ENCODE results near the gene NIP7. TPM values are rescaled to one million over a fixed set of nuclear protein-coding genes. Genes with fewer than 3 reads are reported as not detected.

NIP7 gene
- total RNA-seq, 1 experiment from 2014 or later = 62.8 TPM

DNA sequence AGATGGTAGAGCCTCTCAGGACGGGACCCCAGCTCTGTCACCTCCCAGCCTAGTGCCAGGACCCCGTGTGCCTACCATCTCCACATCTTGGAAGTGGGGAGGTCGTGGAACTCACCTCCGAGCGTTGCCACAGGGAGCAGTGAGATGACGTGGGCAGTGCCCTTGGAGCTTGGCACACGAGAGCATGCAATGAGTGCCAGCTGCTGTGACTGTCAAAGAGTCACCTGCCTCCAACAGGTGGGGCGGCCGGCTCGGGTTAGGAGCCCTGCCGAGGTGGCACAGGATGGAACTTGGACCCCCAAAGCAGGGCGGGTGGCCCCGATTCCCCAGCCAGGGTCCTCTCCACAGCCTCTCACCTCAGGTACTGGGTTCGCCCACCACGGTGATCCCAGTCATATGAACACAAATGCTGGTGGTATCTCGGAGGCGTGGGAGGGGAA lies 23.0 kb upstream of the NIP7 start:
- ATAC-seq = no peak
- Histone ChIP-seq H3K27ac (ENCODE audit: low read depth, low read length) (no peak overlapping the region), H3K4me2 (ENCODE audit: low read length) (no peak overlapping the region), H3K27me3 (ENCODE audit: insufficient read depth, low read length) (no peaks in the 10 kb centered on the region), H4K20me1 (ENCODE audit: insufficient read depth) (no peaks in the 10 kb centered on the region), H3K9ac (ENCODE audit: low read length) (no peak overlapping the region), H3K4me1 (ENCODE audit: control insufficient read depth in 1 of 2, insufficient read depth in 2 of 2, low read length in 2 of 2) (peaks cover 2 to 5% of the 10 kb centered on the region in 2 experiments; a peak in 1 of 4 replicates), H3K9me2 (ENCODE audit: insufficient read depth) (no peaks in the 10 kb centered on the region), H3K36me3 (ENCODE audit: control insufficient read depth in 1 of 2, insufficient read depth in 2 of 2, low read length in 2 of 2) (peaks cover 34 to 53% of the 10 kb centered on the region in 2 experiments; a peak in 3 of 4 replicates), H3K79me2 (ENCODE audit: insufficient read depth, low read length) (peaks cover 71% of the 10 kb centered on the region), H2AFZ (ENCODE audit: low read depth, low read length, poor library complexity, severe bottlenecking) (no peak overlapping the region), H3K4me3 (replicated peaks in 1 of 2; ENCODE audit: low read depth in 1 of 2, low read length in 2 of 2) (no peak overlapping the region), H3K9me3 (ENCODE audit: control insufficient read depth in 1 of 2, insufficient read depth in 1 of 2, low read depth in 1 of 2, low read length in 2 of 2) (no peaks in the 10 kb centered on the region)
- TF ChIP-seq, protein P1, sequence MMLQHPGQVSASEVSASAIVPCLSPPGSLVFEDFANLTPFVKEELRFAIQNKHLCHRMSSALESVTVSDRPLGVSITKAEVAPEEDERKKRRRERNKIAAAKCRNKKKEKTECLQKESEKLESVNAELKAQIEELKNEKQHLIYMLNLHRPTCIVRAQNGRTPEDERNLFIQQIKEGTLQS (IDR thresholded peaks at IDR 0.05) = no peak
- TF ChIP-seq CBX3 (IDR thresholded peaks at IDR 0.05; ENCODE audit: low read depth) (no peak), EZH2phosphoT487 (IDR thresholded peaks at IDR 0.05; ENCODE audit: borderline replicate concordance) (no peak), JUND (IDR thresholded peaks at IDR 0.05) (no peak), SP1 (IDR thresholded peaks at IDR 0.05; ENCODE audit: low read depth) (no peak), EGR1 (IDR thresholded peaks at IDR 0.05; ENCODE audit: low read depth) (no peak), SIN3A (IDR thresholded peaks at IDR 0.05; ENCODE audit: low read depth) (no peak)
- CTCF ChIA-PET = no interaction called here
- no peak for DNase-seq (ENCODE audit: low read depth, low spot score)
- no TSS peak for BruUV-seq (replicated peaks)
- POLR2A ChIA-PET = no interaction called here
- intact Hi-C loops (cut with micrococcal nuclease) = no loop called here
- RAD21 ChIA-PET (ENCODE audit: low non-redundant PET in 1 of 2, low total read pairs in 2 of 2, uncharacterized antibody in 2 of 2, unreplicated experiment in 2 of 2) = no interaction called here

DNA sequence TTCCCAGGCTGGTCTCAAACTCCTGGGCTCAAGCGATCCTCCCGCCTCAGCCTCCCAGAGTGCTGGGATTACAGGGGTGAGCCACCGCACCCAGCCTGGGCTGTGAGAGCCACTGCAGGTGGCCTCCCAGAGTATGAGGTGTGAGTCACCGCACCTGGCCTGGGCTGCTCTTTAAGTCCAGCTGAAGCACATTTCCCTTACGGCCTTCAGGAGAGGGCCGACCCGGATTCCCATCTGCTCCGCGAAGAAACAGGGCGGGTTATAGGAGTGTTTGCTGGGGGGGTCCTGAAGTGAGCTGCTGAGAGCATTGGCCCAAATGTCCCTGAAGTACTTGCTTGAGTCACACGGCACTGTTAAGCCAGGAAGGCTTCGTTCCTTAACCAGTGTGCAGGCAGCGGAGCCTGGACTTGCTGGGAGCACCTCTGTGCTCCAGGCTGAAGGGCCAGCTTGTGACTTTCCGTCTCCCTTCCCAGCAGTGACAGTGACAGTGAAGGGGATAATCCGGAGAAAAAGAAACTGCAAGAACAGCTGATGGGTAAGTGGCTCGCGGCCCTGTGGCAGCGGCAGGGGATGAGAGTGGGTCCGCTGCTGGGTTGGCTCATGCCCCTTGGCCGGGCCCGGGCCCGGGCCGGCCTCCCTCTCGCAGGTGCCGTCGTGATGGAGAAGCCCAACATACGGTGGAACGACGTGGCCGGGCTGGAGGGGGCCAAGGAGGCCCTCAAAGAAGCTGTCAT lies 21.2 kb upstream of the NIP7 start:
- Histone ChIP-seq H3K9me2 (ENCODE audit: insufficient read depth) (no peaks in the 10 kb centered on the region), H3K9me3 (ENCODE audit: control insufficient read depth in 1 of 2, insufficient read depth in 1 of 2, low read depth in 1 of 2, low read length in 2 of 2) (no peaks in the 10 kb centered on the region), H3K9ac (ENCODE audit: low read length) (no peak overlapping the region), H3K27ac (ENCODE audit: low read depth, low read length) (no peak overlapping the region; the same call in 1 of the 2 replicates), H4K20me1 (ENCODE audit: insufficient read depth) (no peaks in the 10 kb centered on the region), H2AFZ (ENCODE audit: low read depth, low read length, poor library complexity, severe bottlenecking) (no peak overlapping the region), H3K36me3 (ENCODE audit: control insufficient read depth in 1 of 2, insufficient read depth in 2 of 2, low read length in 2 of 2) (peaks cover 42 to 60% of the 10 kb centered on the region in 2 experiments; a peak in 3 of 4 replicates), H3K4me3 (replicated peaks in 1 of 2; ENCODE audit: low read depth in 1 of 2, low read length in 2 of 2) (no peak overlapping the region), H3K79me2 (ENCODE audit: insufficient read depth, low read length) (peaks cover 71% of the 10 kb centered on the region), H3K27me3 (ENCODE audit: insufficient read depth, low read length) (no peaks in the 10 kb centered on the region), H3K4me2 (ENCODE audit: low read length) (no peak overlapping the region), H3K4me1 (ENCODE audit: control insufficient read depth in 1 of 2, insufficient read depth in 2 of 2, low read length in 2 of 2) (no peaks in the 10 kb centered on the region)
- DNase-seq (ENCODE audit: low read depth, low spot score) = no peak
- peak; percentile 33; the same call in 1 of the 2 replicates for ATAC-seq
- ChIA-PET POLR2A (no interaction called here), RAD21 (ENCODE audit: low non-redundant PET in 1 of 2, low total read pairs in 2 of 2, uncharacterized antibody in 2 of 2, unreplicated experiment in 2 of 2) (no interaction called here), CTCF (no interaction called here)
- no TSS peak for BruUV-seq (replicated peaks)
- TF ChIP-seq YY1 (IDR thresholded peaks at IDR 0.05; ENCODE audit: extremely low read depth, insufficient replicate concordance, low read depth, low read length) = no peak
- TF ChIP-seq SRF (IDR thresholded peaks at IDR 0.05; ENCODE audit: low read depth) = no peak
- no peak for TF ChIP-seq ZNF274 (IDR thresholded peaks at IDR 0.05; ENCODE audit: low read depth, low read length)
- intact Hi-C loops (cut with micrococcal nuclease) = no loop called here

Data from HCT116 (cell line).